GM19395 (cell line): ENCODE results near the gene SPOCK3.
"Not testable (repeated sequence)": the region's sequence is repeated elsewhere in the genome, so short reads cannot be mapped to it uniquely, and the experiment has no call there.

Source experiments
- ATAC-seq: cut with Tn5 transposase; IDR thresholded peaks from one replicate; pipeline ENCODE4 v1.9.1; 2021; ENCODE audit warnings: mild to moderate bottlenecking, moderate library complexity; ENCODE audit not compliant: unreplicated experiment

The SPOCK3 gene

DNA sequence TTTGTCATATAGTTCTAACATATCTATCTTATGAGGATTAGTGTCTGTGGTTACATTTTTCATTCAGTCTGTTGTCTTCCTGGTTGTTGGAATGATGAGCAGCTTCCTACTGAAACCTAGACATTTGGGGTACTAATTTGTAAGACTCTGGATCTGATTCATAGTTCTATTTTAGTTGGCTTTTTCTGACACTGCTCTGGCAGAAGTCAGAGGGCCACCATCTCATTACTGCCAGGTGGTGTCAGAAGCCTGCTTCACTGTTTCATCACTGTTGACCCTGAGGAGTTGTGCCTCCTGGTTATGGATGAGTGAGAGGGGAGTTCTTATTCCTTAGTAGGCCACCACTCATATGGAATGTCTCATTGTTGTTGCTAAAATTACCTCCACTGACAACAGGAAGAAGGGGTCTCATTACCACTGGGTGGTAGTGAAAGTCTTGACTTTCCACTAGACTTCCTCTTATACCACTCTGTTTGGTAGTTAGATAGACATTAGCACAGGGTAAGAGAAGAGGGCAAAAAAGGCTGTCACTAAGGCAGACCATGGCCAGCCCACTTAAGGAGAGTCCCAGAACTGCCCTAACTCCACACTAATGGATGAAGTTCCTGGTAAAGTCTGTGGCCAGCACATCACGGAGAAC, 395.2 kb downstream of the SPOCK3 start:
- peak; percentile 73 for ATAC-seq

DNA sequence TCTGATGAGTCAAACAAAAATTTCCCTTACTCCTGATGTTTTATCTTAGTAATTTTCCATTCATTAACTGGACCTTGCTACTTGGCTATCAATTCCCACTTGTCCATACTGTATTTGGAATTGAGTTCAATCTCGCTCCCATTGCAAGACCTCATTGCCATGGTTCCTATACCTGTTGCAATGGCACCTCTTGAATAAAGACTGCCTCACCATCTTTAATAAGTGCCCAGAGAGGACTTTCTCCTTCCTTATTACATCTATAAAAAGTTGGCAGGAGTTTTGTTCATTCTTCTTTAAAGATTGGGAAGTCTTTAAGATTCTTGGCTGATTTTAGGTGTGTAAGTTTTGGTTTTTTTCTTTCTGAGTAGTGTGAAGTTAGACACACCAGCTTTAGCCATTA, 397.4 kb downstream of the SPOCK3 start:
- ATAC-seq = no peak

DNA sequence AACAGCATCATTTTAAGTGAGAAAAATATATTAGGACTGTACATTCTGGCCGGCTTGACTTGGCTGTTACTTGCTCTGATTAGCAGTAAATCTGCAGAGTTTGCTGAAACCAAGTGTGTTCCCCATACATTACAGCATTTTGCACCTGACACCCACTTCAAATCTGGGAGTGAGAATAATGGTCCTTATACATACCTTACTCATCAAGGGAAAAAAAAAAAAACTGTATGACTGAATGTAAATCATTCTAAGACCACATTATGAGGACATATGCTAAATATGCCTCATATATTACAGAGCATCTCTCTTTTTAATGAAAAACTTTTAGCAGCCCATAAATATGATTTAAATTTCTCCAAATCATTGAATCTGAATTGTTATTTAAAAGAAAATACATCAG, 406.7 kb downstream of the SPOCK3 start:
- ATAC-seq = no peak

DNA sequence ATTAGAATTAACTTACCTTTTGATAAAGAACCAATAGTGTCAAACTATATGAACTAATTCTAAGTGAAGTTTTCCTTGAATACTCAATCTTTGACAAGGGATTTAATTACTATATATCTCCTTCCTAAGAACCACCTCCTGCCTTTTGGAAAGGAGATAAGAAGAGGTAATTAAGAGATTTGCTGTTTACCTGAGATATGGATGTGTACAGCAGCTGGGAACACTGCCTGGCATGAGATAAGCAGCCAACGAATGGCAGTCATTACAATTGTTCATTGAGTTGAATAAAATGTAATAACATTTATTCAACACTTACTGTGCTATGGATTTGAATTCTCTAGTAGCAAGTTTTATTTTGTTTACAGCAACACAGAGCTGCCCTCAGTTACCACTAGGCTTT, 407.1 kb downstream of the SPOCK3 start:
- no peak for ATAC-seq

DNA sequence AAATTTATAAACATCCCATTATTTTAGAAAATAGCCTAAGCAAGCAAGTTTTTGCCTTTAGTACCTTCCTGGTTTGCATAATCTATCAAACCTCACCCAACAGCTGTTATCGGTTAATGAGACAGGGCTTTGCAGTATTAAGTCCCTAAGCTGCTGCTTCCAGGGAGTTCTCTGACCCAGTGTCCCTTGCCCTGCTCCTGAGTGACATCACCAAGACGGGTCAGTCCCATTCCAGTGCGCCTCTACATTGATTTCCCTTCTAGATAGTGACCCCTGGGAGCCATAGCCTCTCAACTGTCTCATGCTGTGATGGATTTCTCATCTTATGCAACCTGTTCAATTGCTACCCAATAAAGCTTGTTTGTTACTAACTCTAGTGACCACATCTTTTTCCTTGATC, 410.4 kb downstream of the SPOCK3 start:
- no peak for ATAC-seq

DNA sequence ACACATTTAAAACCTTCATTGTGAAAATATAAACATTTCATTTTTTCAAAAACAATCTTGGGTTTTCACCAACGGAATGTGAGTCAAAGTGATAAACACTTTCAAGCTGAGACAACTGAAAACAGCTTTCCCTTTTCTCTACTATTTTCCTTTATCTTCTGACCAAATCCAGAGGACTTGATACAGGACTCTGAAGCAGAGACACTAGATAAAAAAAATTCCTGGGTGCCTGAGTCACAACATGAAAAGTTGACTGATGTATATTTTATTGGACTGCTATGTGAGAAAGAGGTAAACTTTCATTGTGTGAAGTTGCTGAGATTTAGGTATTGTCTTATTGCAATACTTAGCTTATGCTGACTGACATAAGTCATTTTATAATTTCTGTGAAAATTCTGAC, 411.2 kb downstream of the SPOCK3 start:
- no peak for ATAC-seq

DNA sequence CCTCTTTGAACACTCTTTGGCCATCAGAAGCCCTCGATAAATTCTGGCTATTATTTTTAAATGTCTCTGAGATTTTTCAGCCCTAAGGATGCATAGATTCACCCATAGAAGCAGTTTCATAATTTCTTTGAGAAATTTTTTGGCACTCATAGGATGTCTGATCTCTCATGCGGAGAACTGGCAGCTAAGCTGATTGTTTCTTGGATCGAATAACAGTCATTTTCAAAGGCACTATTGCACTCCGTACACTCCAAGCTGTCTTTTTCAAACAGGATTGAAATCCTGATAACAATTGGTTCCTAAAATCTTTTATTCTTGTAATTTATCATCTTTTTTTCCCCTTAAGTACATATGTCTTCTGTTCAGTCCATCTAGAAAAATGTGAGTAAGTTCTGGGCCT, 411.9 kb downstream of the SPOCK3 start:
- ATAC-seq = no peak

DNA sequence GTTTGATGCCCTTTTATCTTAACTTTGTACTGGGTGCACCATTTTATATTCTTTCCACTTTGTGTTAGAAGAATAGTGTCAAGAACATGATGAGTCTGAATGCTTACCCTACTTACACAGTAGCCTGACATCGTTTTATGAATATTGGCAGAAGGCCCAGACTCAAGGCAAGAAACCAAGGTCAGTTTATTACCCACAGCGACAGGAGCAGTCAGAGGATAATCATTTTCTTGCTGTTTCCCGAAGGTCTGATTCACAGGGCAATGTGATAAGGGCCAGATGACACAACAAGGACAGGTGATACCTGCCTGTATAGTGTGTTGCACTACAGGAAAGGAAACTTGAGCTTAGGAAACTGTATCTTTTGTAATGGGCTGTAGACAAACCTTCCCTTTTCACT, 417.4 kb downstream of the SPOCK3 start:
- ATAC-seq = no peak

DNA sequence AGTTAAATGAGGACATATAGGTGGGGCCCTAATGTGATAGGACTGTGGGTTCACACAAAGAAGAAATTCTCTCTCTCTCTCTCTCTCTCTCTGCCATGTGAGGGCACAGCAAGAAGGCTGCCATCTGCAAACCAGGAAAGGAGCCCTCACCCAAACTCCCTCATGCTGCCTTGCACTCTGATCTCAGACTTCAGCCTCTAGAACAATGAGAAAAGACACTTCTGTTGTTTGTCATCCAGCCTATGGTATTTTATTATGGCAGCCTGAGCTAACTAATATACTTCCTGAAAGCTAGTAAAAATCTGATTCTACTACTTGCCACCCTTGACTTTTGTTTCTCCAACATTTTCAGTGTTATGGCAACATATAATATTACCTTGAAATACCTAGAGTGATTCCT, 425.9 kb downstream of the SPOCK3 start:
- ATAC-seq = no peak

DNA sequence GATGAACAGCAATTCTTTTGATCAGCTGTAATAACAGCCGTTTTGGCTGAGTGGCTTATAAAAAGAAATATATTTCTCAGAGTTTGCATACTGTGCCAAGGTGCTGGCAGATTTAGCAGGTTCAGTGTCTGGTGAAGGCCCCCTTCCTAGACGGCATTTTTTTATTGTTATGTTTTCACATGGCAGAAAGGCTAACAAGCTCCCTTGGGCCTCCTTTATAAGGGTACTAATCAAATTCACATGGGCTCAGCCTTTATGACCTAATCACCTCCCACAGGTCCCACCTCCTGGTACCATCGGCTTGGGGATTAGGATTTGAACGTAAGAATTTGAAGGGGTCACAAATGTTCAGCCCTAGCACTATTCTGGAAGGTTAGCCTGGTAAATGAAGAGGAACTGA, 431.9 kb downstream of the SPOCK3 start:
- no peak for ATAC-seq

DNA sequence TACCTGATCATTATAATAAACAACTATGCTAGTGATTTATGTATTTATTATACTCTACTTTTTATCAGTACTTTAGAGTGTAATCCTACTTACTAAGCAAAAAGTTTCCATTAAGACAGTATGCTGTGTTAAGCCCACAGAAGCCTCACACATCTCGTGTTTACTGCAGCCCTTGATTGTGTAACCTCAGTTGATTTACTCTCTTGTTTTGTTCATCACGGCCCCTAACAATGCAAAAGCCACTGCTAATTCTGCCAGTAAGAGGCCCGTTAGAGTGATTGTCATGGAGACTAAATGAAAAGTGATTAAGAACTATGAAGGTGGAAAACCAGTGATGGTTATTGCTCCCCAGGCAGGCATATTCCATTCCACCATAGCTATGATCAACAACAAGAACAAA, 436.2 kb downstream of the SPOCK3 start:
- no peak for ATAC-seq

DNA sequence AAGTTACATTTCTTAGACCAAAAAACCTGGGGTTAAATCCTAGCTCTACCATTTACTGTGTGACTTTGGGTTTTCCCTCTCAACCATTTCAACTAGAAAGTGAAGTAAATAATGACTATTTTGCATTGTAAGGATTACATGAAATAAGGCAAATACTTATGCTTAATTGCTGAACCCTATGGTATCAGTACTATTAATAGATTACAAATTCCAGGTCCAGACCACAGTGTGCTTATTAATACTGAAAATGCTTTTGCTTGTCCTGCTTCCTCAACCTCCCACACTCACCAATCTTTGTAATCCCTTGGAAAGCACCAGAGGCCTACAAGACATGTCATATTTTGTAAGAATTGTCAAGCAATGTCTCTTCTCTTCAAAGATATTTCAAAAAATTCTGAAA, 456.5 kb downstream of the SPOCK3 start:
- ATAC-seq = no peak

DNA sequence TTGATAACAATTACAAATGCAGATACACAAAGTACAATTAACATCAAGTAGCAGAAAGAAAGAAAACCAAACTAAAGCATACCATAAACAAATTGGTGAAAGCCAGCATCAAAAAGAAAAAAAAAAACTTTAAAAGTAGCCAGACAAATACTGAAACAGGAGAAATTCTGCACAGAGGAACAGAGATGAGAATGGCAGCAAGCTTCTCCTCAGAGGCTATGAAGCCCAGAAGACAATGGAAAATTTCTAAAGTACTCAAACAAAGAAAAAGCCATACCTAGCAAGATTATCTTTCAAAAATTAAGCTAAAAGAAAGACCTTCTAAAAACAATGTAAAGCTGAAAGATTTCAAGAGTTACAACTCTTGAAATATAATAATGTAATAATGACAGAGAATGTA, 471.3 kb downstream of the SPOCK3 start:
- no peak for ATAC-seq

DNA sequence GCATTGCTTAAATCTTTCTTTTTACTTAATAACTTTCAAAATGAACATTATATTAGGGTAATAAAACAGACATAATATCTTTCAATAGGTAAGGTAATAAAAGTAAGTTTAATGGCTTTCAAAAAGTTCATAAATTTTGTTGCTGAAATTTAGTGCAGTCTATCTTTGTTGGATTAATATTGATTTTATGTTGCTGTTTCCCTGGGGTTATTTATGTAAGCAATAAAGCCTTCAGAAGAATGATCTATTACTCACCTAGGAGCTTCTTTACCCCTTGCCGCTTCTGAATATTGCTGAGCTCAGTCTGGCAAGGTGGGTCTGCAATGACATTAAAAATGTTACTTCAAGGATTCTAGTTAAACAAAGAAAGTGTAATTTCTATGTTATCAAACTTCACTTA, 492.6 kb downstream of the SPOCK3 start:
- no peak for ATAC-seq

DNA sequence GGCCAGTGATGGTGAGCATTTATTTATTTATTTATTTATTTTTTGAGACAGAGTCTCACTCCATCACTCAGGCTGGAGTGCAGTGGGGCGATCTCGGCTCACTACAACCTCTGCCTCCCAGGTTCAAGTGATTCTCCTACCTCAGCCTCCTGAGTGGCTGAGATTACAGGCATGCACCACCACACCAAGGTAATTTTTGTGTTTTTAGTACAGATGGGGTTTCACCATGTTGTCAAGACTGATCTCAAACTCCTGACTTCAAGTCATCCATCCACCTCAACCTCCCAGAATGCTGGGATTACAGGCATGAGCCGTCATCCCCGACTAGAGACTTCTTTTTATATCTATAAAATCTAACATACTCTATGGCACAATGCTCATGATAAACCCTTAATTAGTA, 495.1 kb downstream of the SPOCK3 start:
- not testable (repeated sequence) for ATAC-seq

DNA sequence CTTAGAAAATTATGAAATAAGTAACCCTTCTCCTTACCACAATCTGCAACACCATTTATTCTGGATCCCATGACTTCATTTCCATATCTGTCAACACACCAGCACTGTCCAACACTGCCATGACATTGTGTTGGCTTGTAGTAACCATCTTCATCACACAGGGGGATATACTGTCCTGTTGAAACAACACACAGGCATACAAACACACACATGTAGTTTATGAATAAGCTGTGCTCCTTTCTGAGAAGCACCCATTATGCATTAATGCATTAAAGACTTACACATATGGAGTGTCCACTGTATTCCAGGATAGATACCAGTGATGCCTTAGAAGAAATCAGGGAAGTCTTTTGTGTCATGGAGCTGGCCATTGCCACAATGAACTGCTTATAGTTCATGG, 496.9 kb downstream of the SPOCK3 start:
- no peak for ATAC-seq

DNA sequence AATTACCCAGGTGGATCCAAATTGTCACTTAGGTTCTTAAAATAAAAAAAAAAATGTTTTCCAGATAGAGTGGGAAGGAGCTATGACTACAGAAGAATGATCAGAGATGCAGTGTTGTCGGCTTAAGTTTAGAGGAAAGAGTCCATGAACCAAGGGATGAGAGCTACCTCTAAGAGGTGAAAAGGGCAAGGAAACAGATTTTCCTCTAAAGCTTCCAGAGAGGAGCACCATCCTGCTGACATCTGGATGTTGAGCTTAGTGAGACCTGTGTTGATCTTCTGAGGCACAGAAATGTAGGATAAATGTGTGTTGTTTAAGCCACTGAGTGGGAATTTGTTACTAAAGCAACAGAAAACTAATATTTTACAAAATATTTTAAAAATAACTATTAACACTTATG, 498.7 kb downstream of the SPOCK3 start:
- no peak for ATAC-seq

DNA sequence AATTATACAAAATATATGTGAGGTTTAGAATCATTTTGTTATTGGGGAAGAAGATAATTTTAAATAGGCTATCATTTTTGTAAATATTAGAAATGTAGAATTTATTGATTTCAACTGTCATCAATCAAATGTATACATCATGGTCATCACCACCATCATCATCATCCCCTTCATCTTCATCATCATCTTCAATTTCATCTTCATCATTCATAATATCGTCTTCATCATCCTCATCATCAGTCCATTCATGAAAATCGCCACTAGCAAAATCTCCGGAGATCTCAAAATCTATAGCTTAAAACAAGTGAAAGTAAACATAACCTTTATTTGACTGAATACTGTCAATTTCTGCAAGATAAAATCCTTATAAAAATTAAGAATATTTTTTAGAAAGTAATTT, 499.5 kb downstream of the SPOCK3 start:
- ATAC-seq = no peak

DNA sequence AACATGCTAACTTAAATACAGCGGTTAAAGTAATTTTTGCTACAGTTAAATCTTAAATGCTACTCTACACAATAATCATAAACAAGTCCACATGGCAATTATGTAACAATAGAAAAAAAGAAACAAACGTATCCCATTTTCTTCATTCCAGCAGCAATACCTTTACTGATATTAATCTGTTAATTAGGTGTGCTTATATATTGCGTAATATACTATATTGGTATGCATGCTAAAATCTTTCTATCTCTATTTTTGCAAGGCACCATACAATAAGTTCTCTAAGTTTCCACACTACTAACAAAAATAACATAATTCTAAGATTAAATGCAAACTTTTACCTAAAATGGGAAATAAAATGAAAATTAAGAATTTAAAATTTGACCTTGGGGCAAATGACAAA, 500.6 kb downstream of the SPOCK3 start:
- ATAC-seq = no peak

DNA sequence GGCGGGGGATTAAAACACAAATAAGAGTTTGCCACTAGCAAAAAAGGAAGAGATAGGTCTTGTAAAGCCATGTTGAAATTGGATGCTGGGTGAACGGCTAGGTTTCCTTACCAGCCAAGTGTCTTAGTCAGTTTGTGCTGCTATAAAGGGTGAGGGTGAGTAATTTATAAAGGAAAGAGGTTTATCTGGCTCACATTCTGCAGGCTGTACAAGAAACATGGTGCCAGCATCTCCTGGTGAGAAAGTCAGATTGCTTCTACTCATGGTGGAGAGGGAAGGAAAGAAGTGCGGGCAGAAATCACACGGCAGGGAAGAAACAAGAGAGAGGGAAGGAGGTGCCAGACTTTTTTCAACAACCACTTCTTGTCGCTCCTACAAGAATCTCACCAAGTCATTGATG, 507.5 kb downstream of the SPOCK3 start:
- ATAC-seq = no peak

DNA sequence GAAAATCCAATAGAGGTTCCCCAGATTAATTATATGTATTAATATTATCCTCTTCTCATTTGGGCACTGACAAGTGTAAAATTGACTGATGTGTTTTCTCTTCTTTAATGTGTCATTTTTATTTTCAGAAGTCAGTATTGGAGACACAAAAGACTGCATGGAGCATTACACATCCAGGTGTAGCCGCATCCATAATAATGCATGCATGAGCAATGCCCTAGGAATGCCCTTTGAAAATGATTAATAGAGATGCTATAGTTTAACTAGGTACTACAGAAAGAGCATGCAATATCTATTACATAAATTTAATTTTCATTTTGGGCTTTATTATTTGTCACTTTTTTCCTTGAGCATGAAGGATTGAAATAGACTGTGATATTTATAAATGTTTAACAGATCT, 509.9 kb downstream of the SPOCK3 start:
- ATAC-seq = no peak

DNA sequence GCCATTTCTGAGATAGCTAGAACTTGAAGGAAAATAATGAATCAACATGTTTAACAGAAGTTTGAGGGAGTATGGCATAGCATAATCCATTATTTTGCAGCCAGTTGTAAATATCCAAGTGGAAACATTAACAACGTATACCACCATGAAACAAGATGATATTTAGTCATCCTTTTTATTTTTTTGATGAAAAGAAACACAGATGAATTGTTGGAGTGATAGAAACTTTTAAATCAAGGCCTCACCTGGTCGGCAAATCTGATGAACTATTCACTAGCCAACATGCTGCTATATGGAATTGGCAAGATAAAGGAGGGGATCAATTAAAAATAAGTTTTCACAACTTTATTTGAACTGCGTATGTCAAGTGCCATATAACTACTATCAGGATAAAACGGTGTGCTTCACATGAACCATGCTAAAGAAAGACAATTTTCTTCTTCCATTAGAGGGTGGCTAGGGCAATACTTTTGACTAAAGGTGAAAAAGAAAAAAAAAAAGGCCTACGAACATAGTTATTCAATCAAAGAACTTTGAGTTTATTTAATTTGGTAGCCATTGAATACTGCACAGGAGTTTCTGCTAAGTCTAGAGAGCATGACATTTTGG, 510.7 kb downstream of the SPOCK3 start:
- ATAC-seq = no peak
